SK-MEL-5 (cell line): ENCODE results near the gene OCRL. TPM values are rescaled to one million over a fixed set of nuclear protein-coding genes. Genes with fewer than 3 reads are reported as not detected.

Experiments
- small RNA-seq, 2 experiments: library from RNA; depleted of rRNA; stranded (forward); fragments of <200 nt; gene quantifications; one replicate each; pipeline ENCODE3, GENCODE V24; 2014
- total RNA-seq: library from RNA; depleted of rRNA; stranded (reverse); fragments of >200 nt; shearing (Covaris generic); gene quantifications from 2 replicates; pipeline ENCODE4 v1.2.3, GENCODE V29; 2014; rRNA removed

OCRL gene
- total RNA-seq, 1 experiment from 2014 or later, result 15.4 TPM

Small RNAs within 50 kb of the gene (small RNA-seq; reads per million reads assigned to genes)
- gene RF01169, result 0 reads per million in 2 experiments

Other genes with a start within 250 kb of the OCRL start
- gene SMARCA1, start 16.8 kb upstream of the OCRL start, total RNA-seq, result 46.9 and 51.1 TPM in 2 replicates
- 0.05 and 0.34 TPM in 2 replicates for gene APLN, start 114.7 kb downstream of the OCRL start, total RNA-seq
- not detected in 2 replicates for gene XPNPEP2, start 198.7 kb downstream of the OCRL start, total RNA-seq
- not detected in 2 replicates for gene SASH3, start 239.7 kb downstream of the OCRL start, total RNA-seq